Measurements from ENCODE around the gene WNT7B.

GRCh38 chr22:45970705-45971407 lies 6.1 kb downstream of the WNT7B start:
- TF ChIP-seq RARB (CRISPR knock-in tag; IDR thresholded peaks at IDR 0.05) (no peak), BACH2 (CRISPR knock-in tag; IDR thresholded peaks at IDR 0.05; ENCODE audit: borderline replicate concordance) (no peak)
